GM12873 (cell line): Measurements from ENCODE around the gene HNRNPLL.
A peak's percentile ranks its signal among the peaks of the same experiment; 100 is the strongest.

Experiments used
- TF ChIP-seq, protein P1 (sequence below): IDR thresholded peaks from 2 replicates; pipeline ENCODE4 v1.5.1; 2012; ENCODE audit warnings: low read depth, mild to moderate bottlenecking, moderate library complexity, low read length, control low read depth; ENCODE audit not compliant: insufficient read depth; ENCODE audit errors: missing control alignments

The HNRNPLL gene

DNA sequence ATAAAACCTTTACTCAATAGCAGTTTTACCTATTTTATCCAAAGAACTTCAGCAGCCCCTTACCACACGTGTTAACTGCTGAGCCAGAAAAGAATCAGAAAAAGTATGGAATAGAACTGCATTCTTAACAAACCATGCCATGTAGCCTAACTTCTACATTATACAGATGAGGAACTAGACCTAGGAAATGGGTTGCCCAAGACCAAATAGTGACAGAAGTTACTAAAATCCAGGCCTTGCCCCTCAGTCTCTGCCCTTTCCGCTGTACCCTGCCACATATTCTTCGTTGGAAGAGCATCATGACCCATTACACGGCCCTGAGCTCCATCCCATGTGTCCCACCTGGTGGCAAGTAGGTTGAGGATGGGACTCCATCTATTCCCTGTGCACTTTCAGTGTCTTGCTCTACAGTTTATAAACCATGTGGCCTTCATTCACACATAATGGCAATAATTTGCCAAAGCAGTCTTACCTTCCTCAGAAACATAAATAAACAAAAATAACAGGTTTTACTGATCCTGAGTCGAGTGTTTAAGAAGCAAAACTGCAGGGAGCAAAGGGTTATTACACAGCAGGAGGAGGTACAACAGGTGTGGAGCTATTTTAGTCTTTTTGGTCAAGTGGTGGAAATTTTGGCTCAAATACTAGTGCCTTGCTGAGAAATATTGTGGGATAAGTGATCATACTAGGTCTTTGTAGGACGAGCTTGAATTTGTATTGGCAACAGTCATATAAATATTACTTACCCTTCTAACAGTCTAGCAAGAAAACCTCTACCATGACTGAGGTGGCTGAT is 46.5 kb downstream of the HNRNPLL start:
- TF ChIP-seq, protein P1, sequence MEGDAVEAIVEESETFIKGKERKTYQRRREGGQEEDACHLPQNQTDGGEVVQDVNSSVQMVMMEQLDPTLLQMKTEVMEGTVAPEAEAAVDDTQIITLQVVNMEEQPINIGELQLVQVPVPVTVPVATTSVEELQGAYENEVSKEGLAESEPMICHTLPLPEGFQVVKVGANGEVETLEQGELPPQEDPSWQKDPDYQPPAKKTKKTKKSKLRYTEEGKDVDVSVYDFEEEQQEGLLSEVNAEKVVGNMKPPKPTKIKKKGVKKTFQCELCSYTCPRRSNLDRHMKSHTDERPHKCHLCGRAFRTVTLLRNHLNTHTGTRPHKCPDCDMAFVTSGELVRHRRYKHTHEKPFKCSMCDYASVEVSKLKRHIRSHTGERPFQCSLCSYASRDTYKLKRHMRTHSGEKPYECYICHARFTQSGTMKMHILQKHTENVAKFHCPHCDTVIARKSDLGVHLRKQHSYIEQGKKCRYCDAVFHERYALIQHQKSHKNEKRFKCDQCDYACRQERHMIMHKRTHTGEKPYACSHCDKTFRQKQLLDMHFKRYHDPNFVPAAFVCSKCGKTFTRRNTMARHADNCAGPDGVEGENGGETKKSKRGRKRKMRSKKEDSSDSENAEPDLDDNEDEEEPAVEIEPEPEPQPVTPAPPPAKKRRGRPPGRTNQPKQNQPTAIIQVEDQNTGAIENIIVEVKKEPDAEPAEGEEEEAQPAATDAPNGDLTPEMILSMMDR = no peak

DNA sequence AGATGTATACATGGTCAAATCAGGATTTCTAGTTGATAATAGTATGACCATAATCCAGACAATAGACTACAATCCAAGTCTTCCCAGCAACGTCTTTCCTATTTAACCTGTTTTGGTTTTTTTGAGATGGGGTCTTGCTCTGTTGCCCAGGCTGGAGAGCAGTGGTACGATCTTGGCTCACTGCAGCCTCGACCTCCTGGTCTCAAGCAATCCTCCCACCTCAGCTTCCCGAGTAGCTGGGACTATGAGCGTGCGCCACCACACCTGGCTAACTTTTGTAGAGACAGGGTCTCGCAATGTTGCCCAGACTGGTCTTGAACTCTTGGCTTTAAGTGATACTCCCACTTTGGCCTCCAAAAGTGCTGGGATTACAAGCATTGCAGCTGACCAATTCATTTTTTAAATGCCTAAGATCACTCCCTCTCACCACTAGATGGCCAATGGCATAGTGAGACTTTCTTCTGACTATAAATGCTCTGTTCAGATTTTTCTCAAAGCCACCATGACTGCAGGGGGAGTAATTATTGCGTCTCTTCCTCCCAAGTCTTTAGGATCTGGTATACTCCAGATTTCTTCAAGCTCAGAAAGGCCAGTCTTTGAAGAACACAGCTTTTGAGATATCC is 47.6 kb downstream of the HNRNPLL start:
- TF ChIP-seq, protein P1 = peak; percentile 55

DNA sequence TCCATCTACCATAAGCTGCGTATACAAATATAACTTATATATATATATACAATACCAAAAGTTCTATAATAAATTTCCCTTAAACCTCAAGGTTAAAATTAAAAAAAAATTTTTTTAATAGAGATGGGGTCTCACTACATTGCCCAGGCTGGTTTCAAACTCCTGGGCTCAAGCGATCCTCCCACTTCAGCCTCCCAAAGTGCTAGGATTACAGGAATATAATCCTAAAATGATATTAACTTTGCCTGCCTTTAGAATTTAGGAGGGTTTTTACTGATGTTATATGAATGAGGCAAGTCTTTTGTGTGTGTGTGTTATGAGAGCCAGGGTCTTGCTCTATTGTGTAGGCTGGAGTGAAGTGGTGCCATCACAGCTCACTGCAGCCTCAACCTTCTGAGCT is 49.2 kb downstream of the HNRNPLL start:
- TF ChIP-seq, protein P1 = no peak

DNA sequence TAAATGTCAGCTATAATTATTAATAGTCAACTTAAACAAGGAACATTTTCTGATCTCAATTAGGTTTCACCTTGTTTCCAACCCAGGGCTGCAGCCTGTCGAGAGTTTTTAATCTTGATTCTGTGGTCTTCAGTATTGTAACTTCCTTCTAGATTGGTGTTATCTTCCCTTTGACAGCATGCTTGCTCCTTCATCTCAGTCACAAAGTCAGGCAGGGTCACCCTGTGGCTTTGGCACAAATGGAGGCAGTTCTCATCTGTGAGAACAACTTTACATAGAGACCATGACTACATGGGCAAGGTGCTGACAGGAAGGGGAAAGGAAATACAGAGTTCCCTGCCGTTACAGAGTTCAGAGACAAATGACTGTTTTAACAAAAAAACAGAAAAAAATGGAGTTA is 50.5 kb downstream of the HNRNPLL start:
- TF ChIP-seq, protein P1 = no peak

DNA sequence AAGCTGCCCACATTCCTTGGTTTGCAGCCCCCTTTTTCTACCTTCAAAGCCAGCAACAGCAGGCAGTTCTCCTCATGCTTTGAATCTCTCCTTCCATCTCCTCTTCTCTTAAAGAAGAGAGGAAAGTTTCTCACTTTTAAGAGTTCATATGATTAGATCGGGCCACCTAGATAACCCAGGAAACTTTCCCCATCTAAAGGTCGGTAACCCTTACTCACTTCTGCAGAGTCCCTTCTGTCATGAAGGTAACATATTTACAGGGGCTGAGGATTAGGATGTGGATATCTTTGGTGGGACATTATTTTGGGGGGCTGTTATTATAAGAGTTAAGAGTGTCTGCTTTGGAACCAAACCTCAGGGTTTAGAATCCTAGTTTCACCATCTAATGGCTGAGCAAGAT is 51.0 kb downstream of the HNRNPLL start:
- TF ChIP-seq, protein P1 = no peak

DNA sequence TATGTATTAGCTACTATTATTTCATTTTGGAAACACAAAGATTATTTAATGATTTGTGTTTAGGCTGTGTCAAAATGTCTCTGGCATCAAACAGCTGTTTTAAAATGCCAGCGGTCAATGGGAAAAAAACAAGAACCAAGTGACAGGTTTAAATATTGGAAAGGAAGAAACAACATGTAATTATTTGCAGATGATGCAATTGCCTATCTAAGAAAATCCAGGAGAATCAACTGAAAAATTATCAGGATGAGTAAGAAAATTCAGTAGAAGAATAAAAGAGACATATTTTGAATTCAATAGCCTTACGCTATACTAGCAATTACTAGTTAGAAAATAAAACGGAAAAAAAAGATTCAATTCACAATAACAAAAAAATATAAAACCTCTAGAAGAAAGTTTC is 51.6 kb downstream of the HNRNPLL start:
- TF ChIP-seq, protein P1 = no peak

DNA sequence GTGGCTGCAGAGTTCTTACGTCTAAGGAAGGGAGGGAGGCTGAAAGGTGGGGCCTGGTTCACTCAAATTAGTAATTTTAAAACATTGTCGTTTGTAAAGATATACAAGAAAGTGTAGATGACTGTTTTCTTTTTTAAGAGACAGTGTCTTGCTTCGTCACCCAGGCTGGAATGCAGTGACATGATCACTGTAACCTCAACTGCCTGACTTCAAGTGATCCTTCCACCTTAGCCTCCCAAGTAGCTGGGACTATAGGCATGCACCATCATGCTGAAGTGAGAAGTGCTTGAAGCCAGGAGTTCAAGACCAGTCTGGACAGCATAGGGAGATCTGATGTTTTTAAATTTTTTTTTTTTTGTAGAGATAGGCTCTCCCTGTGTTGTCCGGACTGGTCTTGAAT is 52.9 kb downstream of the HNRNPLL start:
- TF ChIP-seq, protein P1 = no peak
